GM23338 (cell line): ENCODE results near the gene MYL12B. TPM values are rescaled to one million over a fixed set of nuclear protein-coding genes. Genes with fewer than 3 reads are reported as not detected.

Experiments used
- polyA plus RNA-seq: library from polyadenylated mRNA; unstranded; fragments of >200 nt; fragmentation: Nextera tagmentation; extraction: Ambion mirVana; gene quantifications from 2 replicates; pipeline ENCODE4 v1.2.1, GENCODE V29; 2016
- total RNA-seq: library from RNA; depleted of rRNA; stranded (reverse); fragments of >200 nt; shearing (Covaris generic); gene quantifications from 2 replicates; pipeline ENCODE4 v1.2.3, GENCODE V29; 2014; rRNA removed

Gene MYL12B
- total and polyA plus RNA-seq, 2 experiments from 2014 or later = 165 to 330 TPM

Other genes starting within 250 kb of the MYL12B start
- gene LPIN2, start 249.0 kb upstream of the MYL12B start, total RNA-seq = 10.5 and 10.8 TPM in 2 replicates
- 9.0 and 10.1 TPM in 2 replicates for gene LPIN2, start 249.0 kb upstream of the MYL12B start, polyA plus RNA-seq
- gene MYOM1, start 42.2 kb upstream of the MYL12B start, total RNA-seq = 0.08 and 0.38 TPM in 2 replicates
- gene MYOM1, start 42.2 kb upstream of the MYL12B start, polyA plus RNA-seq = 0.21 and 0.27 TPM in 2 replicates
- 206 and 244 TPM in 2 replicates for gene MYL12A, start 14.3 kb upstream of the MYL12B start, total RNA-seq
- gene MYL12A, start 14.3 kb upstream of the MYL12B start, polyA plus RNA-seq = 475 and 502 TPM in 2 replicates
- 286 and 294 TPM in 2 replicates for gene TGIF1, start 188.0 kb downstream of the MYL12B start, total RNA-seq
- gene TGIF1, start 188.0 kb downstream of the MYL12B start, polyA plus RNA-seq = 288 and 316 TPM in 2 replicates